Fibroblast of lung (primary cell): Measurements from ENCODE around the gene CD6. TPM values are rescaled to one million over a fixed set of nuclear protein-coding genes. Genes with fewer than 3 reads are reported as not detected.

Experiments
- DNase-seq, 2 donors: peaks; one replicate each; pipeline versions ENCODE4 v3.0.0 to v3.0.0-alpha.2; 2010; ENCODE audit warnings: low read depth in 2 of 2
- H2AFZ ChIP-seq: 2 replicates; pipeline ENCODE4 v1.5.1; 2012; ENCODE audit warnings: low read length, control low read depth, inconsistent platforms
- H3K27ac ChIP-seq: 2 replicates; pipeline ENCODE4 v1.5.1; 2011; ENCODE audit warnings: low read length, control low read depth; ENCODE audit not compliant: insufficient read depth
- H3K27me3 ChIP-seq: 2 replicates; pipeline ENCODE4 v1.5.1; 2011; ENCODE audit warnings: mild to moderate bottlenecking, low read length; ENCODE audit not compliant: control insufficient read depth, insufficient read depth
- H3K36me3 ChIP-seq: 2 replicates; pipeline ENCODE4 v1.5.1; 2011; ENCODE audit warnings: low read length; ENCODE audit not compliant: control insufficient read depth, insufficient read depth
- H3K4me1 ChIP-seq: 2 replicates; pipeline ENCODE4 v1.5.1; 2011; ENCODE audit warnings: low read length; ENCODE audit not compliant: control insufficient read depth, insufficient read depth; ENCODE audit errors: extremely low read depth
- H3K4me2 ChIP-seq: 2 replicates; pipeline ENCODE4 v1.5.1; 2011; ENCODE audit warnings: low read length, control low read depth; ENCODE audit not compliant: insufficient read depth; ENCODE audit errors: extremely low read depth
- H3K4me3 ChIP-seq, 4 experiments: fragments of 200-600 bp in 1 of 4; sonication (generic) in 1 of 4; replicated peaks in 1 of 4; 2 replicates each; pipeline ENCODE4 v1.5.1; 2011 to 2016; ENCODE audit warnings: low read length in 4 of 4, low read depth in 3 of 4, mild to moderate bottlenecking in 3 of 4, control low read depth in 2 of 4, inconsistent platforms in 1 of 4, mixed read lengths in 1 of 4; ENCODE audit not compliant: insufficient read depth in 1 of 4; ENCODE audit errors: control extremely low read depth in 1 of 4
- H3K79me2 ChIP-seq: 2 replicates; pipeline ENCODE4 v1.5.1; 2012; ENCODE audit warnings: mild to moderate bottlenecking, low read length, inconsistent platforms; ENCODE audit not compliant: control insufficient read depth, insufficient read depth
- H3K9ac ChIP-seq: 2 replicates; pipeline ENCODE4 v1.5.1; 2011; ENCODE audit warnings: mild to moderate bottlenecking, low read length, control low read depth; ENCODE audit not compliant: insufficient read depth
- H3K9me3 ChIP-seq: 2 replicates; pipeline ENCODE4 v1.5.1; 2012; ENCODE audit warnings: low read depth, low read length; ENCODE audit not compliant: control insufficient read depth, insufficient read depth
- H4K20me1 ChIP-seq: 2 replicates; pipeline ENCODE4 v1.5.1; 2011; ENCODE audit warnings: low read length; ENCODE audit not compliant: control insufficient read depth, insufficient read depth; ENCODE audit errors: extremely low read depth
- CTCF ChIP-seq, 2 donors: IDR thresholded peaks in 1 of 2; conservative IDR thresholded peaks in 1 of 2; 1 replicate in 1 of 2; 2 replicates in 1 of 2; pipeline ENCODE4 v1.5.1; 2011 to 2012; ENCODE audit warnings: low read length in 2 of 2, control low read depth in 1 of 2, inconsistent platforms in 1 of 2, low read depth in 1 of 2, mild to moderate bottlenecking in 1 of 2
- EZH2 ChIP-seq: IDR thresholded peaks from 2 replicates; pipeline ENCODE4 v1.5.1; 2012; ENCODE audit warnings: low read length, control low read depth, mild to moderate bottlenecking; ENCODE audit errors: missing control alignments
- polyA plus RNA-seq, 2 donors: library from polyadenylated mRNA; depleted of rRNA in 1 of 2; stranded (reverse) in 1 of 2; unstranded in 1 of 2; fragments of >200 nt; gene quantifications; 2 replicates each; pipeline ENCODE4 v1.2.1, GENCODE V29; 2011 to 2012; ENCODE audit warnings: missing spikeins in 1 of 2
- total RNA-seq: library from RNA; depleted of rRNA; stranded (reverse); fragments of >200 nt; gene quantifications from 2 replicates; pipeline ENCODE4 v1.2.1, GENCODE V29; 2014

The CD6 gene
- total and polyA plus RNA-seq, 2 donors (not counting 1 experiment from before 2014, with no cell fraction given) = not detected

- Histone ChIP-seq H3K36me3 (no peaks in the 10 kb centered on the region), H3K27me3 (peaks cover 9% of the 10 kb centered on the region), H3K4me2 (no peak overlapping the region), H3K79me2 (no peaks in the 10 kb centered on the region), H4K20me1 (no peaks in the 10 kb centered on the region), H2AFZ (no peak overlapping the region), H3K4me3 (no peak overlapping the region), H3K9ac (no peak overlapping the region), H3K27ac (no peak overlapping the region), H3K9me3 (no peaks in the 10 kb centered on the region), H3K4me1 (peaks cover 3% of the 10 kb centered on the region)
- no peak for TF ChIP-seq CTCF (conservative IDR thresholded peaks at IDR 0.05 in 1 of 2, IDR thresholded peaks at IDR 0.05 in 1 of 2; ENCODE audit: low read depth in 1 of 2, low read length in 2 of 2)
- TF ChIP-seq EZH2 = no peak
- no peak for DNase-seq
Measured at GRCh38 chr11:60988658-60989057, 17.2 kb downstream of the CD6 start.

- H3K79me2 ChIP-seq = no peaks in the 10 kb centered on the region
- H3K27me3 ChIP-seq = peaks cover 9% of the 10 kb centered on the region
- H3K4me3 ChIP-seq = no peak overlapping the region
- TF ChIP-seq EZH2 = no peak
- TF ChIP-seq CTCF (conservative IDR thresholded peaks at IDR 0.05 in 1 of 2, IDR thresholded peaks at IDR 0.05 in 1 of 2; ENCODE audit: low read depth in 1 of 2, low read length in 2 of 2) = no peak
- no peaks in the 10 kb centered on the region for H3K36me3 ChIP-seq
- no peaks in the 10 kb centered on the region for H3K9me3 ChIP-seq
- DNase-seq = no peak
- H3K9ac ChIP-seq = no peak overlapping the region
- no peak overlapping the region for H3K27ac ChIP-seq
- peaks cover 3% of the 10 kb centered on the region for H3K4me1 ChIP-seq
- no peak overlapping the region for H3K4me2 ChIP-seq
- H2AFZ ChIP-seq = no peak overlapping the region
- no peaks in the 10 kb centered on the region for H4K20me1 ChIP-seq
Measured at GRCh38 chr11:60989093-60989650, 17.7 kb downstream of the CD6 start.

GRCh38 chr11:60991457-60991856, 20.0 kb downstream of the CD6 start:
- Histone ChIP-seq H3K4me3 (no peak overlapping the region), H3K4me2 (no peak overlapping the region), H2AFZ (no peak overlapping the region), H3K27ac (no peak overlapping the region), H3K27me3 (peaks cover 9% of the 10 kb centered on the region), H3K9ac (no peak overlapping the region), H3K36me3 (no peaks in the 10 kb centered on the region), H4K20me1 (no peaks in the 10 kb centered on the region), H3K4me1 (no peaks in the 10 kb centered on the region), H3K79me2 (no peaks in the 10 kb centered on the region), H3K9me3 (no peaks in the 10 kb centered on the region)
- no peak for TF ChIP-seq CTCF (conservative IDR thresholded peaks at IDR 0.05 in 1 of 2, IDR thresholded peaks at IDR 0.05 in 1 of 2; ENCODE audit: low read depth in 1 of 2, low read length in 2 of 2)
- DNase-seq = no peak
